IMR-90 (cell line): ENCODE measurements around the gene EMX2. TPM values are rescaled to one million over a fixed set of nuclear protein-coding genes. Genes with fewer than 3 reads are reported as not detected.

ENCODE experiments used
- ATAC-seq: fragments of 200-7000 bp; cut with Tn5 transposase; 2 replicates; pipeline ENCODE4 v1.9.1; 2020; ENCODE audit warnings: low read depth, mild to moderate bottlenecking, moderate library complexity
- BruUV-seq: library from RNA; stranded (reverse); fragments of 400-500 nt; replicated peaks from 2 replicates; lab custom pipeline; 2021; lab: Mats Ljungman, UMichigan
- CTCF ChIA-PET: fragments of 300-600 bp; formaldehyde crosslinking; extraction: SDS; loops from one replicate; lab custom pipeline; 2021; ENCODE audit warnings: antibody characterized with exemption; lab: Yijun Ruan, JAX
- POLR2A ChIA-PET: fragments of 300-600 bp; sonication (Branson Sonifier 250); formaldehyde crosslinking; loops from one replicate; lab custom pipeline; 2022; ENCODE audit warnings: antibody characterized with exemption; ENCODE audit not compliant: unreplicated experiment; lab: Charles Lee
- DNase-seq: peaks from one replicate; pipeline ENCODE4 v3.0.0; 2013
- H2AFZ ChIP-seq: replicated peaks from 2 replicates; pipeline ENCODE3; 2013; ENCODE audit warnings: low read length, mild to moderate bottlenecking; ENCODE audit not compliant: poor library complexity
- H2AK5ac ChIP-seq: 2 replicates; pipeline ENCODE4 v1.6.1; 2013; ENCODE audit warnings: low read depth, low read length, inconsistent platforms
- H2AK9ac ChIP-seq: replicated peaks from 2 replicates; pipeline ENCODE3; 2013; ENCODE audit warnings: mild to moderate bottlenecking, low read depth, low read length, moderate library complexity; ENCODE audit not compliant: poor library complexity
- H2BK120ac ChIP-seq: 2 replicates; pipeline ENCODE4 v1.6.1; 2013; ENCODE audit warnings: low read depth, low read length, inconsistent platforms
- H2BK15ac ChIP-seq: 3 replicates; pipeline ENCODE4 v1.6.1; 2013; ENCODE audit warnings: low read depth, low read length, inconsistent platforms
- H2BK20ac ChIP-seq: 2 replicates; pipeline ENCODE4 v1.6.1; 2013; ENCODE audit warnings: low read depth, mild to moderate bottlenecking, inconsistent platforms, low read length, moderate library complexity
- H2BK5ac ChIP-seq: 2 replicates; pipeline ENCODE4 v1.6.1; 2013; ENCODE audit warnings: mild to moderate bottlenecking, low read depth, low read length, inconsistent platforms; ENCODE audit not compliant: poor library complexity, severe bottlenecking
- H3K14ac ChIP-seq: replicated peaks from 2 replicates; pipeline ENCODE4 v1.6.1; 2013; ENCODE audit warnings: low read depth, low read length, inconsistent platforms
- H3K18ac ChIP-seq: 2 replicates; pipeline ENCODE4 v1.6.1; 2013; ENCODE audit warnings: low read depth, low read length, control low read depth
- H3K23ac ChIP-seq: 2 replicates; pipeline ENCODE4 v1.6.1; 2013; ENCODE audit warnings: low read depth, low read length, inconsistent platforms
- H3K27ac ChIP-seq: 2 replicates; pipeline ENCODE4 v1.5.1; 2013; ENCODE audit warnings: mild to moderate bottlenecking, control low read depth, low read length; ENCODE audit not compliant: insufficient read depth
- H3K27me3 ChIP-seq: 2 replicates; pipeline ENCODE4 v1.6.1; 2013; ENCODE audit warnings: low read length; ENCODE audit not compliant: control insufficient read depth, insufficient read depth
- H3K36me3 ChIP-seq: 2 replicates; pipeline ENCODE4 v1.6.1; 2013; ENCODE audit warnings: low read length, mixed read lengths; ENCODE audit not compliant: control insufficient read depth, insufficient read depth
- H3K4ac ChIP-seq: 2 replicates; pipeline ENCODE4 v1.6.1; 2013; ENCODE audit warnings: low read depth, low read length, inconsistent platforms
- H3K4me1 ChIP-seq: 2 replicates; pipeline ENCODE4 v1.6.1; 2013; ENCODE audit warnings: low read length, mixed read lengths; ENCODE audit not compliant: control insufficient read depth, insufficient read depth
- H3K4me2 ChIP-seq: 2 replicates; pipeline ENCODE4 v1.6.1; 2013; ENCODE audit warnings: low read depth, mild to moderate bottlenecking, control low read depth, low read length, moderate library complexity
- H3K4me3 ChIP-seq: 2 replicates; pipeline ENCODE4 v1.5.1; 2013; ENCODE audit warnings: low read depth, mild to moderate bottlenecking, control low read depth, low read length, moderate library complexity; ENCODE audit not compliant: insufficient read depth
- H3K56ac ChIP-seq: 2 replicates; pipeline ENCODE4 v1.6.1; 2013; ENCODE audit warnings: low read length, inconsistent platforms; ENCODE audit not compliant: insufficient read depth; ENCODE audit errors: extremely low read depth
- H3K79me1 ChIP-seq, 2 experiments: 2 replicates each; pipeline ENCODE4 v1.6.1; 2013; ENCODE audit warnings: low read length in 2 of 2, inconsistent platforms in 1 of 2, low read depth in 1 of 2
- H3K9ac ChIP-seq: 2 replicates; pipeline ENCODE4 v1.6.1; 2013; ENCODE audit warnings: low read depth, low read length, control low read depth
- H3K9me1 ChIP-seq: 2 replicates; pipeline ENCODE4 v1.6.1; 2013; ENCODE audit warnings: low read length, inconsistent platforms; ENCODE audit not compliant: insufficient read depth
- H3K9me3 ChIP-seq: 2 replicates; pipeline ENCODE4 v1.6.1; 2013; ENCODE audit warnings: low read length; ENCODE audit not compliant: control insufficient read depth, insufficient read depth
- H4K20me1 ChIP-seq: 2 replicates; pipeline ENCODE4 v1.6.1; 2013; ENCODE audit warnings: low read length, inconsistent platforms; ENCODE audit not compliant: insufficient read depth
- H4K5ac ChIP-seq: 2 replicates; pipeline ENCODE4 v1.6.1; 2013; ENCODE audit warnings: mild to moderate bottlenecking, low read depth, low read length, control low read depth
- H4K8ac ChIP-seq, 2 experiments: 2 replicates each; pipeline ENCODE4 v1.6.1; 2013; ENCODE audit warnings: low read depth in 2 of 2, low read length in 2 of 2, control low read depth in 1 of 2, inconsistent platforms in 1 of 2
- H4K91ac ChIP-seq: 2 replicates; pipeline ENCODE4 v1.6.1; 2013; ENCODE audit warnings: low read depth, low read length, inconsistent platforms; ENCODE audit not compliant: insufficient read depth
- BHLHE40 ChIP-seq: fragments of 150-350 bp; IDR thresholded peaks from 2 replicates; pipeline ENCODE4 v1.6.1; 2016; ENCODE audit warnings: mild to moderate bottlenecking, low read depth, low read length
- CEBPB ChIP-seq: IDR thresholded peaks from 2 replicates; pipeline ENCODE4 v1.6.1; 2012; ENCODE audit warnings: low read depth, low read length, improper control_type of control experiment
- CHD1 ChIP-seq: IDR thresholded peaks from 2 replicates; pipeline ENCODE4 v1.6.1; 2012; ENCODE audit warnings: low read depth, low read length, improper control_type of control experiment
- CTCF ChIP-seq: conservative IDR thresholded peaks from 2 replicates; pipeline ENCODE4 v1.5.1; 2012; ENCODE audit warnings: mild to moderate bottlenecking, low read depth, low read length, improper control_type of control experiment
- ELK1 ChIP-seq: fragments of 150-350 bp; IDR thresholded peaks from 2 replicates; pipeline ENCODE4 v1.6.1; 2016; ENCODE audit warnings: low read depth, mild to moderate bottlenecking, low read length, moderate library complexity, borderline replicate concordance
- FOS ChIP-seq: fragments of 150-350 bp; IDR thresholded peaks from 2 replicates; pipeline ENCODE4 v1.6.1; 2016; ENCODE audit warnings: low read depth, low read length
- MAFK ChIP-seq: IDR thresholded peaks from 2 replicates; pipeline ENCODE4 v1.6.1; 2012; ENCODE audit warnings: low read depth, low read length, improper control_type of control experiment
- MAZ ChIP-seq: IDR thresholded peaks from 2 replicates; pipeline ENCODE4 v1.6.1; 2012; ENCODE audit warnings: low read depth, mild to moderate bottlenecking, low read length, improper control_type of control experiment, moderate library complexity, borderline replicate concordance
- MXI1 ChIP-seq: IDR thresholded peaks from 2 replicates; pipeline ENCODE4 v1.6.1; 2012; ENCODE audit warnings: low read depth, mild to moderate bottlenecking, low read length, moderate library complexity, borderline replicate concordance
- NFE2L2 ChIP-seq: fragments of 150-350 bp; IDR thresholded peaks from 2 replicates; pipeline ENCODE4 v1.6.1; 2016; ENCODE audit warnings: low read depth, mild to moderate bottlenecking, low read length
- POLR2A ChIP-seq: IDR thresholded peaks from 2 replicates; pipeline ENCODE4 v1.6.1; 2012; ENCODE audit warnings: mild to moderate bottlenecking, low read depth, low read length
- RAD21 ChIP-seq: IDR thresholded peaks from 2 replicates; pipeline ENCODE4 v1.6.1; 2012; ENCODE audit warnings: low read length, improper control_type of control experiment
- RFX5 ChIP-seq: IDR thresholded peaks from 2 replicates; pipeline ENCODE4 v1.8.0; 2012; ENCODE audit warnings: low read depth, mild to moderate bottlenecking, low read length, moderate library complexity
- USF2 ChIP-seq: fragments of 150-350 bp; IDR thresholded peaks from 2 replicates; pipeline ENCODE4 v1.6.1; 2017; ENCODE audit warnings: mild to moderate bottlenecking, antibody characterized with exemption, low read length, low read depth
- WGBS, 2 experiments: methylation state at CpG; one replicate each; pipeline versions ENCODE4 v1.1.5 to v1.1.7; 2013; ENCODE audit warnings: missing lambda C conversion rate in 2 of 2; ENCODE audit not compliant: insufficient read length in 1 of 2; ENCODE audit errors: extremely low coverage in 2 of 2; 5-methylcytosine and 5-hydroxymethylcytosine counted together
- dilution Hi-C: fragments of 300-500 bp; cut with HindIII; formaldehyde crosslinking; loops from one replicate; pipeline ENCODE4 v1.14.3; 2018; ENCODE audit warnings: low sequenced_read_pairs; ENCODE audit not compliant: unreplicated experiment
- in situ Hi-C: fragments of 300-500 bp; cut with MboI; formaldehyde crosslinking; loops from 3 replicates; pipeline ENCODE4 v1.14.3; 2019; ENCODE audit warnings: low sequenced_read_pairs, inconsistent platforms, mixed read lengths
- intact Hi-C: fragments of 100-400 bp; cut with micrococcal nuclease; formaldehyde crosslinking; loops from 2 replicates; pipeline ENCODE4 v1.10.0; 2022
- polyA plus RNA-seq, 3 experiments: library from polyadenylated mRNA; depleted of rRNA; stranded (reverse); fragments of >200 nt; gene quantifications; 2 replicates each; pipeline ENCODE4 v1.2.3, GENCODE V29; 2012; ENCODE audit warnings: low replicate concordance in 1 of 3
- total RNA-seq: library from RNA; depleted of rRNA; stranded (reverse); fragments of >200 nt; gene quantifications from 2 replicates; pipeline ENCODE4 v1.2.3, GENCODE V29; 2012

EMX2 gene
- total and polyA plus RNA-seq, 2 of the 4 experiments (the other 2 are of a cell fraction), result not detected

GRCh38 chr10:117590101-117590875, 47.7 kb downstream of the EMX2 start:
- no CpG with 5 or more reads among the region's 8 CpGs for WGBS, 2 experiments
- H3K56ac ChIP-seq, result no peak overlapping the region
- no peak overlapping the region for H3K27ac ChIP-seq
- no peak overlapping the region for H3K14ac ChIP-seq
- no TSS peak for BruUV-seq
- in situ Hi-C loops (no loop called here), dilution Hi-C loops (no loop called here), intact Hi-C loops (no loop called here)
- POLR2A ChIA-PET, result no interaction called here
- H3K27me3 ChIP-seq, result no peaks in the 10 kb centered on the region
- DNase-seq (no peak), ATAC-seq (no peak)
- H2BK120ac ChIP-seq, result no peak overlapping the region
- no peak overlapping the region for H3K9ac ChIP-seq
- H3K4me2 ChIP-seq, result no peak overlapping the region
- H2BK15ac ChIP-seq, result no peak overlapping the region
- TF ChIP-seq CHD1 (no peak), MAFK (no peak), RFX5 (no peak), RAD21 (no peak), USF2 (no peak), CTCF (no peak), NFE2L2 (no peak), MAZ (no peak), ELK1 (no peak), POLR2A (no peak), BHLHE40 (no peak), CEBPB (no peak), MXI1 (no peak), FOS (no peak)
- no peak overlapping the region for H3K18ac ChIP-seq
- H2AFZ ChIP-seq, result no peak overlapping the region
- H4K8ac ChIP-seq, result no peak overlapping the region
- peaks cover 24% of the 10 kb centered on the region for H3K9me3 ChIP-seq
- no peak overlapping the region for H2AK9ac ChIP-seq
- no peak overlapping the region for H3K4me3 ChIP-seq
- no peaks in the 10 kb centered on the region for H3K79me1 ChIP-seq
- H3K36me3 ChIP-seq, result no peaks in the 10 kb centered on the region
- CTCF ChIA-PET, result no interaction called here
- H2AK5ac ChIP-seq, result no peak overlapping the region
- H3K4ac ChIP-seq, result no peak overlapping the region
- H3K9me1 ChIP-seq, result no peaks in the 10 kb centered on the region
- H4K91ac ChIP-seq, result no peak overlapping the region
- H4K20me1 ChIP-seq, result no peaks in the 10 kb centered on the region
- H3K23ac ChIP-seq, result no peak overlapping the region
- no peak overlapping the region for H2BK5ac ChIP-seq
- H4K5ac ChIP-seq, result no peak overlapping the region
- no peaks in the 10 kb centered on the region for H3K4me1 ChIP-seq
- H2BK20ac ChIP-seq, result no peak overlapping the region
